ENCODE results near the gene CAPZB.
"Not testable (repeated sequence)": the region's sequence is repeated elsewhere in the genome, so short reads cannot be mapped to it uniquely, and the experiment has no call there.

Gene CAPZB

DNA sequence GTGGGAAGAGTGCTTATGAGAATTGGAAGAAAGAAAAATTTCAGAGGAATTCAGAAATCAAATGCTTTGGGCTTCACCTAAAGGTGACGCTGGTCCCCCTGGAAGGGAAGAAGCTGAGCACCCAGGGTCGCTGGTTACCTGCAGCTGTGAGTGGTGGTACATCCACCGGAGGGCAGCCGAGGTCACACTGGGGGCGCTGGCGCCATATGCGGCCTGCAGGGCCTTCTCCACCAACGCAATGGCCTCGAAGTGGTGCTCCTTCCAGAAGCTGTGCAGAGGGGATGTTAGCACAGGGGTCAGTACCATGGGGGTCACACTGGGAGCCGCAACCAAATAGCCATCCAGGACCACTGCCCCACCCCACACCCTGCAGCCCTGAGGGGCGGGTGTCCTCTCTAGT, 179.5 kb downstream of the CAPZB start:
- no peak for DNase-seq

DNA sequence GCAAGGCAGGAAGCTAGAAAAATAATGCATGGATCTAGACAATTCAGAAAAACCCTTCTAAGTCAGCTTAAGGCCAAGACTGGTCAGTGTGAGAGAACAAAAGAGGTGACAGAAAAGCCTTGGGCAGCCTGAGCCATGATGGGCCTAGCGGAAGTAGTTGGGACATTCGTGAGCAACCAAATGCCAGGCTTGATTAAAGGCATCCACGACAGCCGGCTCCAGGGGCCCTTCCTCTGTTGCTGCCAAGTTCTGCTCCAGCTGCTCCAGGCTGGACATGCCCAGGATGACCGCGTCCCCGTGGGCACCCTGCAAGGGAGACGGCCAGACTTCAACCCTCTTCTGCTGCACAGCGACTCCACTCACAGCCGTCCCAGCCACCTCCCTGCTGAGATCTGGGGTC, 181.3 kb downstream of the CAPZB start:
- DNase-seq: not testable (repeated sequence)

DNA sequence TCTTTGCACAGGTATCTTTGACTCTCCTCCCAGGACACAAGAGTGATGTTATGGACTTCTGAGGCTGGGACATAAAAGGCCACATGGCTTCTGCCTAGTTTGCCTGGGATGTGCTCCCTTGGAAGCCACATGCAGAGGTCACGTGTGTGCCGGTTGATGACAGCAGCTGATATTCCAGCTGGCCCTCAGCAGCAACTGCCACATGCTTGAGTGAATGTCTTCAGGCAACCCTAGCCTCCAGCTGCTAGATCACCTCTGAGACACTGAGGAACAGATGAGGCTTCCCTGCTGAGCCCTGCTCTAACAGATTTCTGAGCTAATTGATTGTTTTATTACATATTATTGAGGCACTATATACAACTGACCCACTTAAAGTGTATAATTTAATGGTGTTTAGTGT, 185.1 kb downstream of the CAPZB start:
- DNase-seq: no peak

DNA sequence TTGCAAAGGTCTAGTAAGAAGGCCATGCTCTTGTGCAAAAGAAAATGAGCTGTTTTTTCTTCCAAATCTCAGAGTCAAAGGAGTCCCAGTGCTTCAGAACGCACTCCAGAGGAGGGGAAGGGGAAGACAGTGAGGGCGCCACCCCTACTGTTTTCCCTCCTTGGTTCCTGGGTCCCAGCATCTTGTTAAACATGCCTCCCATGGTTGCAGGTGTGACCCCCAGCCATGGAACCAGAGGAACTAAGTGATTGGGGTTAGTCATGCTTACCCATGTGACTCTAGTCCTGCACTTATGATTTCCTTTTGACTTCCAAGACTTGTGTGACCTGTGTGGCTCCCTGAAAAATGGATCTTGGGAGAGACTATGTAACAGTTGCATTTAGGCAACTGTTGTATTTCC, 190.7 kb downstream of the CAPZB start:
- no peak for DNase-seq

DNA sequence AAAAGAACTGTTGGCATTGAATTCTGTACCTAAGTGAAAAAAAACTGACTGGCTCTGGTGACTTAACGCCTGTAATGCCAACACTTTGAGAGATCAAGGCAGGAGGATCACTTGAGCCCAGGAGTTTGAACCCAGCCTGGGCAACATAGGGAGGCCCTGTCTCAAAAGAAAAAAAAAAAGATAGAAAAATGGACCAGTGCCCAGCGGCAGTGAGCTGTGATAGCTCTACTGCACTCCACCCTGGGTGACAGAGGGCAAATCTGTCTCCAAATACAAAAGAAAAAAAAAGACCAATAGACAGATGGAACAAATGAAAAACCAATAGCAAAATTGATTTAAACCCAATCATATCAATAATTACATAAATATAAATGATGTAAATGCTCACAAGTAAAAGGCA, 196.1 kb downstream of the CAPZB start:
- DNase-seq: no peak

All from stimulated activated naive CD4-positive, alpha-beta T cell treated with Interleukin-2 at 50 U/mL for 16 hours (primary cell).